Endothelial cell of umbilical vein (primary cell): ENCODE results near the gene TBX21. TPM values are rescaled to one million over a fixed set of nuclear protein-coding genes. Genes with fewer than 3 reads are reported as not detected.

ENCODE experiments used
- BruUV-seq: library from RNA; stranded (reverse); fragments of 400-500 nt; replicated peaks from 2 replicates; lab custom pipeline; 2021; lab: Mats Ljungman, UMichigan
- CTCF ChIA-PET: fragments of 300-600, 350-600 bp; sonication (Branson Sonifier 250); formaldehyde crosslinking; loops from one replicate; lab custom pipeline; 2021; ENCODE audit warnings: antibody characterized with exemption, inconsistent platforms; lab: Charles Lee
- POLR2A ChIA-PET: fragments of 300-600, 350-600 bp; sonication (Branson Sonifier 250); formaldehyde crosslinking; loops from one replicate; lab custom pipeline; 2021; ENCODE audit warnings: antibody characterized with exemption, inconsistent platforms; lab: Charles Lee
- DNase-seq: peaks from one replicate; pipeline ENCODE4 v3.0.0-alpha.2; 2011; ENCODE audit warnings: low read depth, low spot score
- FAIRE-seq: peaks from 2 replicates; lab custom pipeline; 2011; peaks lifted over from hg19 to GRCh38; lab: Jason Lieb, UNC
- H2AFZ ChIP-seq: 2 replicates; pipeline ENCODE4 v1.6.0; 2012; ENCODE audit warnings: low read depth, low read length, control low read depth, inconsistent platforms
- H3K27ac ChIP-seq: 2 replicates; pipeline ENCODE4 v1.5.1; 2011; ENCODE audit warnings: low read depth, mild to moderate bottlenecking, control low read depth, low read length, moderate library complexity; ENCODE audit not compliant: insufficient read depth
- H3K27me3 ChIP-seq, 2 experiments: 2 replicates each; pipeline versions ENCODE4 v1.6.0 to v1.6.1; 2011; ENCODE audit warnings: low read length in 2 of 2, mixed read lengths in 1 of 2; ENCODE audit not compliant: control insufficient read depth in 2 of 2, insufficient read depth in 2 of 2
- H3K36me3 ChIP-seq, 2 experiments: 2 replicates in 1 of 2; 3 replicates in 1 of 2; pipeline ENCODE4 v1.5.1; 2011; ENCODE audit warnings: low read length in 2 of 2, mild to moderate bottlenecking in 1 of 2, moderate library complexity in 1 of 2; ENCODE audit not compliant: control insufficient read depth in 2 of 2, insufficient read depth in 2 of 2; ENCODE audit errors: extremely low read depth in 1 of 2
- H3K4me1 ChIP-seq: 3 replicates; pipeline ENCODE4 v1.5.1; 2011; ENCODE audit warnings: mild to moderate bottlenecking, low read length; ENCODE audit not compliant: control insufficient read depth, insufficient read depth; ENCODE audit errors: extremely low read depth
- H3K4me2 ChIP-seq: 2 replicates; pipeline ENCODE4 v1.6.1; 2011; ENCODE audit warnings: low read length, control low read depth, mixed read lengths; ENCODE audit not compliant: insufficient read depth
- H3K4me3 ChIP-seq, 3 experiments: fragments of 200-600 bp in 1 of 3; sonication (generic), shearing (Covaris generic) in 1 of 3; replicated peaks in 1 of 3; 2 replicates each; pipeline ENCODE4 v1.5.1; 2011 to 2016; ENCODE audit warnings: control low read depth in 3 of 3, low read length in 3 of 3, mild to moderate bottlenecking in 2 of 3, inconsistent platforms in 1 of 3, low read depth in 1 of 3, moderate library complexity in 1 of 3; ENCODE audit not compliant: insufficient read depth in 1 of 3
- H3K79me2 ChIP-seq: 2 replicates; pipeline ENCODE4 v1.6.0; 2012; ENCODE audit warnings: low read length, inconsistent platforms; ENCODE audit not compliant: control insufficient read depth, insufficient read depth
- H3K9ac ChIP-seq: replicated peaks from 2 replicates; pipeline ENCODE3; 2011; ENCODE audit warnings: low read length, control low read depth; ENCODE audit not compliant: insufficient read depth; ENCODE audit errors: extremely low read depth
- H3K9me1 ChIP-seq: replicated peaks from 3 replicates; pipeline ENCODE4 v1.6.0; 2011; ENCODE audit warnings: mild to moderate bottlenecking, low read length; ENCODE audit not compliant: control insufficient read depth, insufficient read depth; ENCODE audit errors: extremely low read depth
- H3K9me3 ChIP-seq: replicated peaks from 2 replicates; pipeline ENCODE4 v1.5.1; 2012; ENCODE audit warnings: low read length, inconsistent platforms; ENCODE audit not compliant: control insufficient read depth, insufficient read depth
- H4K20me1 ChIP-seq: replicated peaks from 2 replicates; pipeline ENCODE3; 2011; ENCODE audit warnings: mild to moderate bottlenecking, low read length; ENCODE audit not compliant: control insufficient read depth, insufficient read depth; ENCODE audit errors: extremely low read depth
- EZH2 ChIP-seq: IDR thresholded peaks from 2 replicates; pipeline ENCODE4 v1.6.1; 2012; ENCODE audit warnings: borderline replicate concordance, low read depth, mild to moderate bottlenecking, moderate library complexity, low read length, inconsistent platforms; ENCODE audit not compliant: severe bottlenecking
- FOS ChIP-seq: IDR thresholded peaks from 2 replicates; pipeline ENCODE4 v1.6.1; 2011; ENCODE audit warnings: mild to moderate bottlenecking, low read length, moderate library complexity, borderline replicate concordance; ENCODE audit not compliant: insufficient read depth
- GATA2 ChIP-seq: IDR thresholded peaks from 2 replicates; pipeline ENCODE4 v1.7.0; 2011; ENCODE audit warnings: low read depth, mild to moderate bottlenecking, moderate library complexity, mixed read lengths, low read length; ENCODE audit not compliant: insufficient read length, insufficient read depth
- JUN ChIP-seq: IDR thresholded peaks from 2 replicates; pipeline ENCODE4 v1.6.1; 2011; ENCODE audit warnings: borderline replicate concordance, low read depth; ENCODE audit not compliant: insufficient read length, insufficient read depth
- MYC ChIP-seq: IDR thresholded peaks from one replicate; pipeline ENCODE4 v1.6.1; 2011; ENCODE audit warnings: mild to moderate bottlenecking, low read depth, low read length
- POLR2A ChIP-seq: IDR thresholded peaks from 2 replicates; pipeline ENCODE4 v1.6.1; 2012; ENCODE audit warnings: low read depth, mild to moderate bottlenecking, control low read depth, low read length
- POLR2AphosphoS5 ChIP-seq: IDR thresholded peaks from 2 replicates; pipeline ENCODE4 v1.6.1; 2012; ENCODE audit warnings: low read depth, mild to moderate bottlenecking, control low read depth, low read length, moderate library complexity; ENCODE audit not compliant: insufficient read depth
- dilution Hi-C: fragments of 300-500 bp; cut with MboI; formaldehyde crosslinking; loops from one replicate; pipeline ENCODE4 v1.15.0; 2019; ENCODE audit warnings: low sequenced_read_pairs; ENCODE audit not compliant: extremely low pct_ligation_motif_present
- intact Hi-C: fragments of 100-400 bp; cut with micrococcal nuclease; formaldehyde crosslinking; loops from one replicate; pipeline ENCODE4 v1.10.0; 2022
- polyA plus RNA-seq, 4 experiments: library from polyadenylated mRNA; depleted of rRNA in 3 of 4; stranded (reverse) in 3 of 4; unstranded in 1 of 4; fragments of >200 nt; gene quantifications; 2 replicates each; pipeline versions ENCODE4 v1.2.1 to v1.2.3, GENCODE V29; 2011 to 2012; ENCODE audit warnings: missing spikeins in 1 of 4
- total RNA-seq: library from RNA; stranded (reverse); gene quantifications from 2 replicates; pipeline ENCODE4 v1.2.3, GENCODE V29; 2021
- TF ChIP-seq, protein P1 (sequence below): IDR thresholded peaks from 2 replicates; pipeline ENCODE4 v1.6.1; 2011; ENCODE audit not compliant: insufficient read depth, insufficient read length
- TF ChIP-seq, protein P2 (sequence below), 2 donors: IDR thresholded peaks; 1 replicate in 1 of 2; 2 replicates in 1 of 2; pipeline ENCODE4 v1.5.1; 2011; ENCODE audit warnings: low read length in 2 of 2, mild to moderate bottlenecking in 2 of 2, moderate library complexity in 2 of 2, control low read depth in 1 of 2, inconsistent platforms in 1 of 2, low read depth in 1 of 2; ENCODE audit not compliant: insufficient read depth in 1 of 2; ENCODE audit errors: extremely low read depth in 1 of 2

The TBX21 gene
- total and polyA plus RNA-seq, 2 donors (not counting 3 experiments of a cell fraction or from before 2014, with no cell fraction given) = not detected

- no TSS peak for BruUV-seq
- H3K36me3 ChIP-seq = no peaks in the 10 kb centered on the region
- H3K79me2 ChIP-seq = no peaks in the 10 kb centered on the region
- no peak overlapping the region for H3K4me2 ChIP-seq
- no peak for TF ChIP-seq JUN
- no peak for TF ChIP-seq POLR2AphosphoS5
- TF ChIP-seq MYC = no peak
- TF ChIP-seq GATA2 = no peak
- no peaks in the 10 kb centered on the region for H3K9me3 ChIP-seq
- intact Hi-C loops (no loop called here), dilution Hi-C loops (no loop called here)
- FAIRE-seq (no peak), DNase-seq (no peak)
- no peak overlapping the region for H3K27ac ChIP-seq
- no peaks in the 10 kb centered on the region for H4K20me1 ChIP-seq
- H3K4me1 ChIP-seq = peaks cover 5% of the 10 kb centered on the region
- H3K9ac ChIP-seq = no peak overlapping the region
- H3K9me1 ChIP-seq = no peaks in the 10 kb centered on the region
- no peak overlapping the region for H3K4me3 ChIP-seq
- H2AFZ ChIP-seq = no peak overlapping the region
- H3K27me3 ChIP-seq = peaks cover 26 to 60% of the 10 kb centered on the region in 2 experiments
- ChIA-PET POLR2A (no interaction called here), CTCF (interaction anchor here (0.7 kb wide), 1 partner anchor 14 kb away, joined by 3 read pairs; no protein-coding TSS in a partner anchor)
Measured at GRCh38 chr17:47792457-47792856, 59.4 kb downstream of the TBX21 start.

- ChIA-PET CTCF (interaction anchor here (0.7 kb wide), 1 partner anchor 15 kb away, joined by 3 read pairs; no protein-coding TSS in a partner anchor), POLR2A (no interaction called here)
- Histone ChIP-seq H3K4me3 (no peak overlapping the region), H2AFZ (no peak overlapping the region), H3K9me1 (no peaks in the 10 kb centered on the region), H4K20me1 (no peaks in the 10 kb centered on the region), H3K27me3 (peaks cover 26 to 58% of the 10 kb centered on the region in 2 experiments), H3K4me1 (peaks cover 5% of the 10 kb centered on the region), H3K36me3 (no peaks in the 10 kb centered on the region), H3K79me2 (no peaks in the 10 kb centered on the region), H3K9me3 (no peaks in the 10 kb centered on the region), H3K4me2 (no peak overlapping the region), H3K9ac (no peak overlapping the region), H3K27ac (no peak overlapping the region)
- no peak for FAIRE-seq
- no TSS peak for BruUV-seq
- TF ChIP-seq MYC (no peak), FOS (no peak), GATA2 (no peak), EZH2 (no peak), POLR2AphosphoS5 (no peak), POLR2A (no peak), JUN (no peak)
- TF ChIP-seq, protein P1, sequence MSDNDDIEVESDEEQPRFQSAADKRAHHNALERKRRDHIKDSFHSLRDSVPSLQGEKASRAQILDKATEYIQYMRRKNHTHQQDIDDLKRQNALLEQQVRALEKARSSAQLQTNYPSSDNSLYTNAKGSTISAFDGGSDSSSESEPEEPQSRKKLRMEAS = no peak
- TF ChIP-seq, protein P2, sequence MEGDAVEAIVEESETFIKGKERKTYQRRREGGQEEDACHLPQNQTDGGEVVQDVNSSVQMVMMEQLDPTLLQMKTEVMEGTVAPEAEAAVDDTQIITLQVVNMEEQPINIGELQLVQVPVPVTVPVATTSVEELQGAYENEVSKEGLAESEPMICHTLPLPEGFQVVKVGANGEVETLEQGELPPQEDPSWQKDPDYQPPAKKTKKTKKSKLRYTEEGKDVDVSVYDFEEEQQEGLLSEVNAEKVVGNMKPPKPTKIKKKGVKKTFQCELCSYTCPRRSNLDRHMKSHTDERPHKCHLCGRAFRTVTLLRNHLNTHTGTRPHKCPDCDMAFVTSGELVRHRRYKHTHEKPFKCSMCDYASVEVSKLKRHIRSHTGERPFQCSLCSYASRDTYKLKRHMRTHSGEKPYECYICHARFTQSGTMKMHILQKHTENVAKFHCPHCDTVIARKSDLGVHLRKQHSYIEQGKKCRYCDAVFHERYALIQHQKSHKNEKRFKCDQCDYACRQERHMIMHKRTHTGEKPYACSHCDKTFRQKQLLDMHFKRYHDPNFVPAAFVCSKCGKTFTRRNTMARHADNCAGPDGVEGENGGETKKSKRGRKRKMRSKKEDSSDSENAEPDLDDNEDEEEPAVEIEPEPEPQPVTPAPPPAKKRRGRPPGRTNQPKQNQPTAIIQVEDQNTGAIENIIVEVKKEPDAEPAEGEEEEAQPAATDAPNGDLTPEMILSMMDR (IDR thresholded peaks at IDR 0.05; ENCODE audit: extremely low read depth in 1 of 2, insufficient read depth in 1 of 2, low read depth in 1 of 2, low read length in 2 of 2) = no peak
- dilution Hi-C loops = no loop called here
- DNase-seq = no peak
- intact Hi-C loops = no loop called here
Measured at GRCh38 chr17:47792979-47793378, 59.9 kb downstream of the TBX21 start.
